SK-N-DZ (cell line): ENCODE results near the gene PDXDC1.
"Not testable (repeated sequence)": the region's sequence is repeated elsewhere in the genome, so short reads cannot be mapped to it uniquely, and the experiment has no call there.

ENCODE experiments used
- DNase-seq: peaks from one replicate; pipeline ENCODE4 v3.0.0-alpha.2; 2015; ENCODE audit warnings: low spot score
- small RNA-seq, 2 experiments: library from RNA; depleted of rRNA; stranded (forward); fragments of <200 nt; gene quantifications; one replicate each; pipeline ENCODE3, GENCODE V24; 2014

The PDXDC1 gene

GRCh38 chr16:15154650-15155562 lies 180.1 kb downstream of the PDXDC1 start:
- DNase-seq, result peak; percentile 86

- DNase-seq, result not testable (repeated sequence)
Observed at GRCh38 chr16:15157644-15158043, 182.8 kb downstream of the PDXDC1 start.

GRCh38 chr16:15159671-15160070 lies 184.8 kb downstream of the PDXDC1 start:
- DNase-seq, result not testable (repeated sequence)

- not testable (repeated sequence) for DNase-seq
Observed at GRCh38 chr16:15160571-15160970, 185.7 kb downstream of the PDXDC1 start.

GRCh38 chr16:15163055-15163454 lies 188.2 kb downstream of the PDXDC1 start:
- DNase-seq, result not testable (repeated sequence)

GRCh38 chr16:15166177-15166576 lies 191.4 kb downstream of the PDXDC1 start:
- not testable (repeated sequence) for DNase-seq

GRCh38 chr16:15168303-15168702 lies 193.5 kb downstream of the PDXDC1 start:
- DNase-seq, result not testable (repeated sequence)

- not testable (repeated sequence) for DNase-seq
Observed at GRCh38 chr16:15168953-15169652, 194.3 kb downstream of the PDXDC1 start.

- DNase-seq, result not testable (repeated sequence)
Observed at GRCh38 chr16:15179909-15180308, 205.1 kb downstream of the PDXDC1 start.

- DNase-seq, result not testable (repeated sequence)
Observed at GRCh38 chr16:15180946-15181345, 206.1 kb downstream of the PDXDC1 start.

GRCh38 chr16:15184000-15184399 lies 209.2 kb downstream of the PDXDC1 start:
- not testable (repeated sequence) for DNase-seq

Small RNA genes lying within 50 kb of the gene (small RNA-seq; reads per million reads assigned to genes)
- 0 reads per million in 2 experiments for gene AC138932.4
- 0 to 0.04 reads per million in 2 experiments for gene MIR1972-1
- 0 reads per million in 2 experiments for gene MIR3180-4
- gene MIR6511A1, result 0 reads per million in 2 experiments
- 0 reads per million in 2 experiments for gene MIR6770-1
- 0 reads per million in 2 experiments for gene RF00019
